A673 (cell line): ENCODE data around the gene DNAJB4. TPM values are rescaled to one million over a fixed set of nuclear protein-coding genes. Genes with fewer than 3 reads are reported as not detected.
"Not testable (repeated sequence)": the region's sequence is repeated elsewhere in the genome, so short reads cannot be mapped to it uniquely, and the experiment has no call there.

ENCODE experiments used
- BruUV-seq: library from RNA; stranded (reverse); fragments of 400-500 nt; replicated peaks from 2 replicates; lab custom pipeline; 2021; lab: Mats Ljungman, UMichigan
- CTCF ChIA-PET: fragments of 300-600 bp; sonication (Branson Sonifier 250); formaldehyde crosslinking; loops from one replicate; lab custom pipeline; 2022; ENCODE audit warnings: antibody characterized with exemption; lab: Charles Lee
- POLR2A ChIA-PET: fragments of 300-600 bp; sonication (Branson Sonifier 250); formaldehyde crosslinking; loops from one replicate; lab custom pipeline; 2022; ENCODE audit warnings: antibody characterized with exemption; ENCODE audit not compliant: low non-redundant PET; lab: Charles Lee
- DNase-seq: peaks from one replicate; pipeline ENCODE4 v3.0.0-alpha.2; 2015; ENCODE audit warnings: low spot score
- H3K27ac ChIP-seq: fragments of 200-600 bp; sonication (generic); 2 replicates; pipeline ENCODE4 v1.5.1; 2016; ENCODE audit warnings: mixed run types, low read depth, mild to moderate bottlenecking, mixed read lengths, antibody characterized with exemption, low read length; ENCODE audit not compliant: poor library complexity, severe bottlenecking
- H3K27me3 ChIP-seq: fragments of 200-600 bp; sonication (generic); replicated peaks from 2 replicates; pipeline ENCODE4 v1.6.1; 2017; ENCODE audit warnings: mixed run types, low read depth, mild to moderate bottlenecking, mixed read lengths, antibody characterized with exemption, low read length; ENCODE audit not compliant: insufficient read depth, poor library complexity
- H3K36me3 ChIP-seq: fragments of 200-600 bp; sonication (generic); 2 replicates; pipeline ENCODE4 v1.6.1; 2016; ENCODE audit warnings: mixed run types, mild to moderate bottlenecking, mixed read lengths, antibody characterized with exemption, low read length; ENCODE audit not compliant: insufficient read depth, poor library complexity, severe bottlenecking
- H3K4me1 ChIP-seq: fragments of 200-600 bp; sonication (generic); 2 replicates; pipeline ENCODE4 v1.6.1; 2017; ENCODE audit warnings: mixed run types, mild to moderate bottlenecking, mixed read lengths, antibody characterized with exemption, low read length; ENCODE audit not compliant: insufficient read depth, poor library complexity, severe bottlenecking
- H3K4me3 ChIP-seq: fragments of 200-600 bp; sonication (generic); 2 replicates; pipeline ENCODE4 v1.5.1; 2016; ENCODE audit warnings: low read depth, mixed run types, mild to moderate bottlenecking, mixed read lengths, low read length; ENCODE audit not compliant: poor library complexity, severe bottlenecking
- H3K9me3 ChIP-seq: fragments of 200-600 bp; sonication (generic); 2 replicates; pipeline ENCODE4 v1.6.1; 2016; ENCODE audit warnings: mixed run types, low read depth, mild to moderate bottlenecking, mixed read lengths, antibody characterized with exemption, low read length; ENCODE audit not compliant: poor library complexity, severe bottlenecking
- CTCF ChIP-seq: fragments of 300-800, 200-600 bp; sonication (generic); conservative IDR thresholded peaks from 2 replicates; pipeline ENCODE4 v1.5.1; 2017; ENCODE audit warnings: low read depth, mild to moderate bottlenecking, antibody characterized with exemption, low read length, moderate library complexity, mixed read lengths
- EZH2 ChIP-seq: fragments of 200-600 bp; sonication (generic); IDR thresholded peaks from 2 replicates; pipeline ENCODE4 v1.6.1; 2017; ENCODE audit warnings: borderline replicate concordance, low read depth, mild to moderate bottlenecking, mixed read lengths, antibody characterized with exemption, low read length; ENCODE audit not compliant: poor library complexity, severe bottlenecking
- intact Hi-C: fragments of 100-400 bp; cut with micrococcal nuclease; formaldehyde crosslinking; loops from one replicate; pipeline ENCODE4 v1.10.0; 2022; ENCODE audit not compliant: unreplicated experiment
- total RNA-seq: library from RNA; stranded (reverse); gene quantifications from 2 replicates; pipeline ENCODE4 v1.2.3, GENCODE V29; 2021

DNAJB4 gene
- total RNA-seq, 1 experiment from 2014 or later: 34.5 TPM

GRCh38 chr1:78058670-78059069 is 53.9 kb downstream of the DNAJB4 start:
- H3K36me3 ChIP-seq: no peaks in the 10 kb centered on the region
- TF ChIP-seq EZH2: no peak
- no peak for TF ChIP-seq CTCF
- BruUV-seq: no TSS peak
- no peak overlapping the region for H3K4me3 ChIP-seq
- no peaks in the 10 kb centered on the region for H3K9me3 ChIP-seq
- ChIA-PET POLR2A (no interaction called here), CTCF (no interaction called here)
- H3K27ac ChIP-seq: no peak overlapping the region
- no peak for DNase-seq
- intact Hi-C loops: no loop called here
- no peaks in the 10 kb centered on the region for H3K27me3 ChIP-seq
- no peaks in the 10 kb centered on the region for H3K4me1 ChIP-seq

GRCh38 chr1:78060857-78061563 is 56.3 kb downstream of the DNAJB4 start:
- ChIA-PET CTCF (interaction anchor here (0.7 kb wide), 1 partner anchor 1168 kb away, joined by 6 read pairs; no protein-coding TSS in a partner anchor), POLR2A (no interaction called here)
- no peak overlapping the region for H3K4me3 ChIP-seq
- H3K27ac ChIP-seq: no peak overlapping the region
- peak; percentile 23; the same call in 1 of the 2 replicates for TF ChIP-seq CTCF
- TF ChIP-seq EZH2: no peak
- BruUV-seq: no TSS peak
- H3K27me3 ChIP-seq: no peaks in the 10 kb centered on the region
- H3K4me1 ChIP-seq: no peaks in the 10 kb centered on the region
- intact Hi-C loops: no loop called here
- no peaks in the 10 kb centered on the region for H3K9me3 ChIP-seq
- no peaks in the 10 kb centered on the region for H3K36me3 ChIP-seq
- DNase-seq: no peak

GRCh38 chr1:78061825-78062523 is 57.2 kb downstream of the DNAJB4 start:
- no TSS peak for BruUV-seq
- no peak overlapping the region for H3K27ac ChIP-seq
- POLR2A ChIA-PET: no interaction called here

GRCh38 chr1:78064886-78065285 is 60.1 kb downstream of the DNAJB4 start:
- H3K4me3 ChIP-seq, BruUV-seq, H3K36me3 ChIP-seq, H3K9me3 ChIP-seq, H3K27ac ChIP-seq, DNase-seq, CTCF ChIA-PET, H3K27me3 ChIP-seq, H3K4me1 ChIP-seq, intact Hi-C loops: not testable (repeated sequence)
- POLR2A ChIA-PET: interaction anchor here (0.6 kb wide), 1 partner anchor 60 kb away, joined by 4 read pairs; no protein-coding TSS in a partner anchor

More at GRCh38 chr1:78061825-78062523, 57.2 kb downstream of the DNAJB4 start:
- no peak for DNase-seq
- Histone ChIP-seq H3K4me3 (no peak overlapping the region), H3K4me1 (no peaks in the 10 kb centered on the region), H3K27me3 (no peaks in the 10 kb centered on the region), H3K9me3 (no peaks in the 10 kb centered on the region), H3K36me3 (no peaks in the 10 kb centered on the region)
- TF ChIP-seq CTCF (no peak), EZH2 (no peak)
- intact Hi-C loops: no loop called here
- CTCF ChIA-PET: interaction anchor here (0.7 kb wide), 1 partner anchor 1167 kb away, joined by 6 read pairs; no protein-coding TSS in a partner anchor
